CD14-positive monocyte (primary cell): ENCODE data around the gene ESRRA. TPM values are rescaled to one million over a fixed set of nuclear protein-coding genes. Genes with fewer than 3 reads are reported as not detected.

ENCODE experiments used
- DNase-seq, 3 donors: peaks; one replicate each; pipeline ENCODE4 v3.0.0-alpha.2; 2011 to 2022
- H2AFZ ChIP-seq: 2 replicates; pipeline ENCODE4 v1.6.0; 2012; ENCODE audit warnings: mild to moderate bottlenecking, low read depth, low read length, inconsistent platforms; ENCODE audit not compliant: insufficient read depth, poor library complexity, severe bottlenecking
- H3K27ac ChIP-seq, 2 donors: 1 replicate in 1 of 2; 2 replicates in 1 of 2; pipeline ENCODE4 v1.5.1; 2012 to 2013; ENCODE audit warnings: low read length in 2 of 2, control low read depth in 1 of 2, inconsistent platforms in 1 of 2, low read depth in 1 of 2, mild to moderate bottlenecking in 1 of 2
- H3K27me3 ChIP-seq, 2 donors: one replicate each; pipeline versions ENCODE4 v1.6.0 to v1.6.1; 2011 to 2013; ENCODE audit warnings: low read length in 2 of 2; ENCODE audit not compliant: control insufficient read depth in 2 of 2, insufficient read depth in 2 of 2
- H3K36me3 ChIP-seq, 2 donors: replicated peaks in 1 of 2; 1 replicate in 1 of 2; 2 replicates in 1 of 2; pipeline versions ENCODE4 v1.5.1 to v1.6.1; 2012 to 2013; ENCODE audit warnings: low read length in 2 of 2, control low read depth in 1 of 2, inconsistent platforms in 1 of 2, mild to moderate bottlenecking in 1 of 2; ENCODE audit not compliant: insufficient read depth in 2 of 2, control insufficient read depth in 1 of 2
- H3K4me1 ChIP-seq, 2 donors: 1 replicate in 1 of 2; 2 replicates in 1 of 2; pipeline versions ENCODE4 v1.5.1 to v1.6.1; 2012 to 2013; ENCODE audit warnings: low read length in 2 of 2, control low read depth in 1 of 2, inconsistent platforms in 1 of 2, mild to moderate bottlenecking in 1 of 2, moderate library complexity in 1 of 2; ENCODE audit not compliant: insufficient read depth in 2 of 2, control insufficient read depth in 1 of 2
- H3K4me2 ChIP-seq: replicated peaks from 2 replicates; pipeline ENCODE3; 2012; ENCODE audit warnings: low read length, moderate library complexity, mild to moderate bottlenecking; ENCODE audit not compliant: poor library complexity, severe bottlenecking; ENCODE audit errors: extremely low read depth
- H3K4me3 ChIP-seq, 3 experiments: fragments of 200-600 bp in 1 of 3; sonication (generic) in 1 of 3; replicated peaks in 1 of 3; 1 replicate in 2 of 3; 2 replicates in 1 of 3; pipeline ENCODE4 v1.5.1; 2011 to 2013; ENCODE audit warnings: low read length in 3 of 3, mild to moderate bottlenecking in 3 of 3, control low read depth in 2 of 3, low read depth in 2 of 3, inconsistent platforms in 1 of 3, moderate library complexity in 1 of 3
- H3K79me2 ChIP-seq: 2 replicates; pipeline ENCODE4 v1.6.0; 2012; ENCODE audit warnings: mild to moderate bottlenecking, control low read depth, inconsistent platforms, low read length, moderate library complexity; ENCODE audit not compliant: insufficient read depth
- H3K9ac ChIP-seq: 2 replicates; pipeline ENCODE4 v1.6.0; 2017; ENCODE audit warnings: low read length, mild to moderate bottlenecking; ENCODE audit not compliant: insufficient read depth, poor library complexity, severe bottlenecking
- H3K9me3 ChIP-seq, 2 donors: replicated peaks in 1 of 2; 1 replicate in 1 of 2; 2 replicates in 1 of 2; pipeline versions ENCODE4 v1.5.1 to v1.6.1; 2012 to 2013; ENCODE audit warnings: low read length in 2 of 2, control low read depth in 1 of 2; ENCODE audit not compliant: control insufficient read depth in 1 of 2, insufficient read depth in 1 of 2
- H4K20me1 ChIP-seq: 2 replicates; pipeline ENCODE4 v1.6.0; 2012; ENCODE audit warnings: mild to moderate bottlenecking, low read length, control low read depth, moderate library complexity; ENCODE audit not compliant: insufficient read depth
- H3K27ac Mint-ChIP-seq, 7 donors: one replicate each; pipeline ENCODE4 v1.8.0; 2020; ENCODE audit warnings: mild to moderate bottlenecking in 7 of 7, mixed read lengths in 7 of 7, moderate library complexity in 6 of 7, inconsistent platforms in 2 of 7
- H3K27me3 Mint-ChIP-seq, 3 donors: one replicate each; pipeline ENCODE4 v1.8.0; 2021 to 2022; ENCODE audit warnings: low read depth in 3 of 3, mild to moderate bottlenecking in 3 of 3, mixed read lengths in 3 of 3, moderate library complexity in 3 of 3, inconsistent platforms in 1 of 3
- H3K36me3 Mint-ChIP-seq, 2 donors: one replicate each; pipeline ENCODE4 v1.8.0; 2020; ENCODE audit warnings: mixed read lengths in 2 of 2, inconsistent platforms in 1 of 2, mild to moderate bottlenecking in 1 of 2
- H3K4me1 Mint-ChIP-seq: one replicate; pipeline ENCODE4 v1.8.0; 2020; ENCODE audit warnings: mild to moderate bottlenecking, mixed read lengths
- H3K4me3 Mint-ChIP-seq, 2 donors: one replicate each; pipeline ENCODE4 v1.8.0; 2020; ENCODE audit warnings: mild to moderate bottlenecking in 2 of 2, mixed read lengths in 2 of 2, moderate library complexity in 1 of 2
- H3K9me3 Mint-ChIP-seq, 7 donors: one replicate each; pipeline ENCODE4 v1.8.0; 2020 to 2022; ENCODE audit warnings: mixed read lengths in 7 of 7, mild to moderate bottlenecking in 6 of 7, moderate library complexity in 6 of 7, inconsistent platforms in 2 of 7
- WGBS: methylation state at CpG from one replicate; pipeline ENCODE4 v1.1.5; 2013; ENCODE audit warnings: missing lambda C conversion rate; ENCODE audit not compliant: insufficient coverage; 5-methylcytosine and 5-hydroxymethylcytosine counted together
- intact Hi-C, 2 donors: fragments of 100-400 bp; cut with micrococcal nuclease; formaldehyde crosslinking; loops; one replicate each; pipeline versions ENCODE4 v1.15.0 to v1.15.1; 2023
- polyA plus RNA-seq, 3 donors: library from polyadenylated mRNA; depleted of rRNA in 1 of 3; unstranded in 2 of 3; stranded (reverse) in 1 of 3; fragments of 300-500 nt in 2 of 3; fragments of >200 nt in 1 of 3; fragmentation: Illumina TruSeq in 2 of 3; gene quantifications; 1 replicate in 2 of 3; 2 replicates in 1 of 3; pipeline ENCODE4 v1.2.3, GENCODE V29; 2012 to 2021
- TF ChIP-seq, protein P1 (sequence below): fragments of 200-600 bp; IDR thresholded peaks from one replicate; pipeline ENCODE4 v1.8.0; 2022; ENCODE audit warnings: antibody characterized with exemption, mild to moderate bottlenecking

The ESRRA gene
- polyA plus RNA-seq, 3 donors: 15.3 to 45.7 (median 18.3) TPM

DNA sequence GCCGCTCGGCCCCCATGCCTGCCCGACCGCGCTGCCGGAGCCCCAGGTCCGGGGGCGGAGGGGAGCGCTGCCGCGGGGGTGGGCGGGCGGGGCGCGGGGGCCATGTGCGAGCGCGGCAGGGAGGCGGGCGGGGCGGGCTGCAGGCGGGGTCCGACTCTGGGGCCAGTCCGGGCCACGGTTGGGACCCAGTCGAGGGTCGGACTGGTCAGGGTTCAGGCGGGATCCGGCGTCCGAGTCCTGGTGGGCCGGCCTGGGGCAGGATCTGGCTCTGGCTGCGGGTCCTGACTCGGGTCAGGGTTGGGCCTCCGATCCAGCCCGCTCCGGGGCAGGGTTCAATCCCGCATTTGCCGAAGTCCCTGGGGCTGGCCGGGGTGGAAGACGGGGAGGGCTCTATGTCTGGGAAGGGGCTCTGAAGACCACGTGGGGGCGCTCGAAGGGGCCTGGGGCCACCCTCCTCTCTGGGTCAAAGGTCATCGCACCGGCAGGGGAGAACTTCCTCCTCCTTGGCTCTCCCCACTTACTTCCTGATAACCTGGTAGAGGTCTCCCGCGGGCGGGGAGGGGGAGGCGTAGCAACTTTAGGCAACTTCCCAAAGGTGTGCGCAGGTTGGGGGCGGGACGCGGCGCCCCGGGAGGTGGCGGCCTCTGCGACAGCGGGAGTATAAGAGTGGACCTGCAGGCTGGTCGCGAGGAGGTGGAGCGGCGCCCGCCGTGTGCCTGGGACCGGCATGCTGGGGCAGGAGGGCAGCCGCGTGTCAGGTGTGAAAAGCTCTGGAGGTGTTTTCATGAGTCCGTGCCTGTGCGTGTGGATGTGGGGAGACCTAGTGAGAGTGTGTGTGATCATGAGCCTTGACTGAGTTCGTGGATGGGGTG, 603 bp downstream of the ESRRA start:
- Histone ChIP-seq H3K4me1 (peaks cover 31 to 39% of the 10 kb centered on the region in 2 donors), H3K4me3 (peak overlapping the region; percentile 46 to 91 (median 90)), H3K36me3 (peaks cover 9 to 22% of the 10 kb centered on the region in 2 donors), H3K27me3 (peaks cover 0 to under 1% of the 10 kb centered on the region in 2 donors), H3K79me2 (peaks cover 46% of the 10 kb centered on the region), H3K9ac (peak overlapping the region; percentile 65), H4K20me1 (peaks cover 43% of the 10 kb centered on the region), H3K9me3 (no peaks in the 10 kb centered on the region), H3K27ac (peak overlapping the region; percentile 78 to 80), H2AFZ (peak overlapping the region; percentile 66), H3K4me2 (peak overlapping the region; percentile 97)
- H3K27me3 Mint-ChIP-seq: peaks cover 5 to 15% (median 13%) of the 10 kb centered on the region in 3 donors
- peak; percentile 56 to 83 (median 75) for DNase-seq
- H3K9me3 Mint-ChIP-seq: peaks cover 0 to 1% (median 0%) of the 10 kb centered on the region in 7 donors
- intact Hi-C loops: loop anchor here (1.0 to 5.0 kb wide), 5 partner anchors 11 to 100 kb away; partner anchors contain the start of genes FERMT3 (in 2 of the 2), CCDC88B (in 1 of the 2), FKBP2 (in 1 of the 2) and TRMT112 (in 1 of the 2)
- TF ChIP-seq, protein P1, sequence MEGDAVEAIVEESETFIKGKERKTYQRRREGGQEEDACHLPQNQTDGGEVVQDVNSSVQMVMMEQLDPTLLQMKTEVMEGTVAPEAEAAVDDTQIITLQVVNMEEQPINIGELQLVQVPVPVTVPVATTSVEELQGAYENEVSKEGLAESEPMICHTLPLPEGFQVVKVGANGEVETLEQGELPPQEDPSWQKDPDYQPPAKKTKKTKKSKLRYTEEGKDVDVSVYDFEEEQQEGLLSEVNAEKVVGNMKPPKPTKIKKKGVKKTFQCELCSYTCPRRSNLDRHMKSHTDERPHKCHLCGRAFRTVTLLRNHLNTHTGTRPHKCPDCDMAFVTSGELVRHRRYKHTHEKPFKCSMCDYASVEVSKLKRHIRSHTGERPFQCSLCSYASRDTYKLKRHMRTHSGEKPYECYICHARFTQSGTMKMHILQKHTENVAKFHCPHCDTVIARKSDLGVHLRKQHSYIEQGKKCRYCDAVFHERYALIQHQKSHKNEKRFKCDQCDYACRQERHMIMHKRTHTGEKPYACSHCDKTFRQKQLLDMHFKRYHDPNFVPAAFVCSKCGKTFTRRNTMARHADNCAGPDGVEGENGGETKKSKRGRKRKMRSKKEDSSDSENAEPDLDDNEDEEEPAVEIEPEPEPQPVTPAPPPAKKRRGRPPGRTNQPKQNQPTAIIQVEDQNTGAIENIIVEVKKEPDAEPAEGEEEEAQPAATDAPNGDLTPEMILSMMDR: peak; percentile 25
- peaks cover 40% of the 10 kb centered on the region for H3K4me1 Mint-ChIP-seq
- peak overlapping the region; percentile 96 to 97 for H3K4me3 Mint-ChIP-seq
- WGBS: under 1% methylated on average over 56 of the region's 71 CpGs
- peak overlapping the region; percentile 92 to 97 (median 96) for H3K27ac Mint-ChIP-seq
- H3K36me3 Mint-ChIP-seq: peaks cover 9 to 23% of the 10 kb centered on the region in 2 donors

DNA sequence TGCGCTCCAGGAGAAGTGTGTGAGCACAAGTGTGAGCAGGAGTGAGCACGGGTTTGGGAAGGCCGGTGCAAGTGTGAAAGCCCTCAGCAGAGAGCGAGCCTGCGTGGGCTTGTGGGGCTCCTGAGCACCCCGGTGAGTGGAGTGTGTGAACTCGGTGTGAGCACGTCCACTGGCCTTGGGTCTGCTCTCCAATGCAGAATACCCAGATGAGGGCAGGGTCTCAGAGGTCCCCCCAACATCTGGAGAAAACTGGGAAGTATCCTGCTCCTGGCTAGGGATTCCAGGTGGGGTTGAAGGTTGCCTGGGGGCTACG, 1.2 kb downstream of the ESRRA start:
- Mint-ChIP-seq H3K27me3 (peaks cover 5 to 9% (median 9%) of the 10 kb centered on the region in 3 donors), H3K27ac (peak overlapping the region; percentile 92 to 97 (median 96)), H3K9me3 (no peaks in the 10 kb centered on the region), H3K4me1 (peaks cover 39% of the 10 kb centered on the region), H3K4me3 (peak overlapping the region; percentile 96 to 97), H3K36me3 (peaks cover 12 to 29% of the 10 kb centered on the region in 2 donors)
- Histone ChIP-seq H3K9me3 (no peaks in the 10 kb centered on the region), H3K9ac (peak overlapping the region; percentile 65), H3K79me2 (peaks cover 52% of the 10 kb centered on the region), H3K4me3 (peak overlapping the region; percentile 46 to 91 (median 90)), H3K27ac (peak overlapping the region; percentile 78 to 80), H3K27me3 (no peaks in the 10 kb centered on the region), H4K20me1 (peaks cover 49% of the 10 kb centered on the region), H3K36me3 (peaks cover 9 to 22% of the 10 kb centered on the region in 2 donors), H3K4me2 (peak overlapping the region; percentile 97), H3K4me1 (peaks cover 28 to 33% of the 10 kb centered on the region in 2 donors), H2AFZ (peak overlapping the region; percentile 66)
- WGBS: 10% methylated on average over 7 of the region's 9 CpGs
- TF ChIP-seq, protein P1: no peak
- DNase-seq: no peak
- intact Hi-C loops: loop anchor here in 1 of 2 donors (5.0 kb wide), 1 partner anchor 36 kb away; the partner anchor contains the start of gene CCDC88B
